ENCODE measurements around the gene GHSR. TPM values are rescaled to one million over a fixed set of nuclear protein-coding genes. Genes with fewer than 3 reads are reported as not detected.
"Not testable (repeated sequence)": the region's sequence is repeated elsewhere in the genome, so short reads cannot be mapped to it uniquely, and the experiment has no call there.

Gene GHSR, protein sequence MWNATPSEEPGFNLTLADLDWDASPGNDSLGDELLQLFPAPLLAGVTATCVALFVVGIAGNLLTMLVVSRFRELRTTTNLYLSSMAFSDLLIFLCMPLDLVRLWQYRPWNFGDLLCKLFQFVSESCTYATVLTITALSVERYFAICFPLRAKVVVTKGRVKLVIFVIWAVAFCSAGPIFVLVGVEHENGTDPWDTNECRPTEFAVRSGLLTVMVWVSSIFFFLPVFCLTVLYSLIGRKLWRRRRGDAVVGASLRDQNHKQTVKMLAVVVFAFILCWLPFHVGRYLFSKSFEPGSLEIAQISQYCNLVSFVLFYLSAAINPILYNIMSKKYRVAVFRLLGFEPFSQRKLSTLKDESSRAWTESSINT
- total RNA-seq (ENCODE audit: low replicate concordance) = not detected in 2 replicates

DNA sequence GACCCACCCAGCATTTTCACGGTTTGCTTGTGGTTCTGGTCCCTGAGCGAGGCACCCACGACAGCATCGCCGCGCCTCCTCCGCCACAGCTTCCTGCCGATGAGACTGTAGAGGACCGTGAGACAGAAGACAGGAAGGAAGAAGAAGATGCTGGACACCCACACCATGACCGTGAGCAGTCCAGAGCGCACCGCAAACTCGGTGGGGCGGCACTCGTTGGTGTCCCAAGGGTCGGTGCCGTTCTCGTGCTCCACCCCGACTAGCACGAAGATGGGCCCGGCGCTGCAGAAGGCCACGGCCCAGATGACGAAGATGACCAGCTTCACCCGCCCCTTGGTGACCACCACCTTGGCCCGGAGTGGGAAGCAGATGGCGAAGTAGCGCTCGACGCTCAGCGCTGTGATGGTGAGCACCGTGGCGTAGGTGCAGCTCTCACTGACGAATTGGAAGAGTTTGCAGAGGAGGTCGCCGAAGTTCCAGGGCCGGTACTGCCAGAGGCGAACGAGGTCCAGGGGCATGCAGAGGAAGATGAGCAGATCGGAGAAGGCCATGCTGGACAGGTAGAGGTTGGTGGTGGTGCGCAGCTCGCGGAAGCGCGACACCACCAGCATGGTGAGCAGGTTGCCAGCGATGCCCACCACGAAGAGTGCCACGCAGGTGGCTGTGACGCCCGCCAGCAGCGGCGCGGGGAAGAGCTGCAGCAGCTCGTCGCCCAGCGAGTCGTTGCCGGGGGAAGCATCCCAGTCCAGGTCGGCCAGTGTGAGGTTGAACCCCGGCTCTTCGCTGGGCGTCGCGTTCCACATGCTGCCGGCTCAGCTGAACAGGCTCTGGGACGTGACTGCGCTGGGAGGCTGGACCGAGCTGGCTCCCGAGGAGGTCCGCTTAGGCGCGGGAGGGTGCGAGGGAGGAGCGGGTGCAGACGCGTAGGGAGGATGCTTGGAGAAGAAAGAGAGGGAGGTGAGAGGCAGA, at the start of gene GHSR:
GHSR (minus strand) TSS at position 846 of the 969 bp plus-strand sequence; CDS start at position 803, 43 bp downstream.
- H3K4me3 ChIP-seq (ENCODE audit: low read depth, low read length) = no peak within 1 kb of the TSS
- DNase-seq (ENCODE audit: low read depth) = no peak
- TF ChIP-seq, protein P1, sequence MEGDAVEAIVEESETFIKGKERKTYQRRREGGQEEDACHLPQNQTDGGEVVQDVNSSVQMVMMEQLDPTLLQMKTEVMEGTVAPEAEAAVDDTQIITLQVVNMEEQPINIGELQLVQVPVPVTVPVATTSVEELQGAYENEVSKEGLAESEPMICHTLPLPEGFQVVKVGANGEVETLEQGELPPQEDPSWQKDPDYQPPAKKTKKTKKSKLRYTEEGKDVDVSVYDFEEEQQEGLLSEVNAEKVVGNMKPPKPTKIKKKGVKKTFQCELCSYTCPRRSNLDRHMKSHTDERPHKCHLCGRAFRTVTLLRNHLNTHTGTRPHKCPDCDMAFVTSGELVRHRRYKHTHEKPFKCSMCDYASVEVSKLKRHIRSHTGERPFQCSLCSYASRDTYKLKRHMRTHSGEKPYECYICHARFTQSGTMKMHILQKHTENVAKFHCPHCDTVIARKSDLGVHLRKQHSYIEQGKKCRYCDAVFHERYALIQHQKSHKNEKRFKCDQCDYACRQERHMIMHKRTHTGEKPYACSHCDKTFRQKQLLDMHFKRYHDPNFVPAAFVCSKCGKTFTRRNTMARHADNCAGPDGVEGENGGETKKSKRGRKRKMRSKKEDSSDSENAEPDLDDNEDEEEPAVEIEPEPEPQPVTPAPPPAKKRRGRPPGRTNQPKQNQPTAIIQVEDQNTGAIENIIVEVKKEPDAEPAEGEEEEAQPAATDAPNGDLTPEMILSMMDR (IDR thresholded peaks at IDR 0.05; ENCODE audit: insufficient read depth, low read length) = no peak

DNA sequence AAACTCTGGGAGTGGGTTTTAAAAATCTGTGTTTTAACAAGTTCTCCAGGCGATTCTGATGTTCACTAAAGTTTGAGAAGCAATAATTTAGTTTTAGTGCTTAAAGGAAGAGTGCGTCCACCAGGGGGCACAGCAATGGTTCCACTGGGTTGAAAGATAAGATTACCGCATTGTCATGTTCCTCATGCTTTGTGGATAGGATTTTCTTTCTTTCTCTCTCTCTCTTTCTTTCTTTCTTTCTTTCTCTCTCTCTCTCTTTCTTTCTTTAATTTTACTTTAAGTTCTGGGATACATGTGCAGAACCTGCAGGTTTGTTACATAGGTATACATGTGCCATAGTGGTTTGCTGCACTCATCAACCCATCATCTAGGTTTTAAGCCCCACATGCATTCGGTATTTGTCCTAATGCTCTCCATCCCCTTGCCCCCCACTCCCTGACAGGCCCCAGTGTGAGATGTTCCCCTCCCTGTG, 42.0 kb upstream of the GHSR start:
- not testable (repeated sequence) for H3K4me3 ChIP-seq (ENCODE audit: low read depth, low read length)
- TF ChIP-seq, protein P1 (IDR thresholded peaks at IDR 0.05; ENCODE audit: insufficient read depth, low read length) = peak; percentile 74
- DNase-seq (ENCODE audit: low read depth) = peak; percentile 90

DNA sequence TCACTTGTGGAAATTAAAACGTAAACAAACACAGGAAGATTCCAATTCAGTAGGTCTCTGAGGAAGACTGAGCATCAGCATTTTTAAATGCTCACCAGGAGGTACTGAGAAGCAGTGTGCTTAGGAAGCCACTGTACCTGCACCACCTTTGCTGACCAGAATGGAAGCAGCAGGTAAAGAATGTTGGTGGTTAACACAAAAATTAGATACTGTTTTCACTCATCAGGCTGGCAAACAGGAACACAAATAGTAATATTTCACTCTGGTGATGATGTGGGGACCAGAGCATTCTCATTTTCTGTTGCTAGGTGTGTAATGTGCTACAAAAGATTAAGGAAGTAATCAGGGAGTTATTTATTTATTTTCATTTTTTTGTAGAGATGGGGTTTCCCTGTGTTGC, 29.9 kb upstream of the GHSR start:
- H3K4me3 ChIP-seq (ENCODE audit: low read depth, low read length) = no peak overlapping the region
- TF ChIP-seq, protein P1 (IDR thresholded peaks at IDR 0.05; ENCODE audit: insufficient read depth, low read length) = no peak
- no peak for DNase-seq (ENCODE audit: low read depth)

DNA sequence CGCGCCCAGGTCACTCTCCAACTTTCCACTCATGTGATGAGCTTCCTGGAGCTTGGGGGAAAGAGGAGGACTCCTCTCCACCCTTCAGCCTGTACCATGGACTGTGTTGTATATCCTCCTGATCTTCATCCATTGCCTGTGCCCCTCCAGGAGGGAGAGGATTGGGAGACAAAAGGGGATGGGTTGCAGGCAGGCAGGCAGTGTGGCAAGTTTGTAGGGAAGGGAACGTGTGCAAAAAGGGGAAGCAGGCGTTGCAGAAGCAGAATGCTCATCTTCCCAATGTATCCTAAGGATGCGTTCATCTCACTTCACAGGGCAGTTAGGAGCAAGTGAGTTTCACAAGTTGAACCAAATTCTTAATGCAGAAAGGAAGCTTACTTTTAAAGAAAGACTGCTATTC, 28.1 kb upstream of the GHSR start:
- no peak overlapping the region for H3K4me3 ChIP-seq (ENCODE audit: low read depth, low read length)
- TF ChIP-seq, protein P1 (IDR thresholded peaks at IDR 0.05; ENCODE audit: insufficient read depth, low read length) = no peak
- DNase-seq (ENCODE audit: low read depth) = no peak

DNA sequence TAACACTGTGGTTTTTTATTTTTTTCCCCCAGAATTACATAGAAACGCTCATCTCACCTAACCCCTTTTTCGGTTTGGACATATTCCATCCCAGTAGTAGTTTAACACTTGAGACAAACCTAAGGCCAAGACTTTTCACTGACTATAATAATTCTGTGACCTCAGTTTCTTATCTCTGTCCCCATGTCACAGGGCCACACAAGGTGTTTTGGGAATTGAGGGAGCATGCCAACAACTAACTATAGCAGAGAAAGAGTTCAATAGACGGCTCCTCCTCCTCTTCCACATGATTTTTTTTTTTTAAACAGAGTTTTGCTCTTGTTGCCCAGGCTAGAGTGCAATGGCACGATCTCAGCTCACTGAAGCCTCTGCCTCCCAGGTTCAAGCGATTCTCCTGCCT, 27.4 kb upstream of the GHSR start:
- TF ChIP-seq, protein P1 (IDR thresholded peaks at IDR 0.05; ENCODE audit: insufficient read depth, low read length) = no peak
- H3K4me3 ChIP-seq (ENCODE audit: low read depth, low read length) = no peak overlapping the region
- no peak for DNase-seq (ENCODE audit: low read depth)

DNA sequence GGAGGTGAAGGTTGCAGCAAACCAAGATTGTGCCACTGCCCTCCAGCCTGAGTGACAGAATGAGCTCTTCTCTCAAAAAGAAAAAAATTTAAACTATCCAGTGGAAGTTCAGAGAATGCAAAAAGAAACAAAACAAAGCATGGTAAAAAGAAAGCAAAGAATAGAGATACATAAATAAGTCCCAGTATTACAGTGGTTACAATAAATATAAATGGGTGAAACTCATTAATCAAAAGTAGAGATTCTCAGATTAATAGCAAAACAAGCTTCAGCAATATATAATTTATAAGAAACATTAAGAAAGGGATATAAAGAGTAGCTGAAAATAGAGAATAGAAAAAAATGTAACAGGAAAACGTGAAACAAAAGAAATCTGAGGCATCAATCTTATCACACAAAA, 23.6 kb upstream of the GHSR start:
- no peak for DNase-seq (ENCODE audit: low read depth)
- TF ChIP-seq, protein P1 (IDR thresholded peaks at IDR 0.05; ENCODE audit: insufficient read depth, low read length) = no peak

More for the DNA sequence above, 23.6 kb upstream of the GHSR start:
- no peak overlapping the region for H3K4me3 ChIP-seq (ENCODE audit: low read depth, low read length)
